Central memory CD4-positive, alpha-beta T cell (primary cell): ENCODE measurements around the gene CACNA2D1.

Experiments used
- DNase-seq: peaks from one replicate; pipeline ENCODE4 v3.0.0; 2022

CACNA2D1 gene

GRCh38 chr7:81937091-81937490 lies 506.5 kb downstream of the CACNA2D1 start:
- DNase-seq, result no peak

GRCh38 chr7:81934596-81935301 lies 508.8 kb downstream of the CACNA2D1 start:
- DNase-seq, result no peak

- DNase-seq, result no peak
Observed at GRCh38 chr7:81932936-81933335, 510.6 kb downstream of the CACNA2D1 start.

- DNase-seq, result no peak
Observed at GRCh38 chr7:81929386-81929785, 514.2 kb downstream of the CACNA2D1 start.

- no peak for DNase-seq
Observed at GRCh38 chr7:81926154-81926553, 517.4 kb downstream of the CACNA2D1 start.

- no peak for DNase-seq
Observed at GRCh38 chr7:81925530-81925929, 518.0 kb downstream of the CACNA2D1 start.

- DNase-seq, result no peak
Observed at GRCh38 chr7:81924494-81924893, 519.1 kb downstream of the CACNA2D1 start.

GRCh38 chr7:81919494-81919893 lies 524.1 kb downstream of the CACNA2D1 start:
- no peak for DNase-seq

- no peak for DNase-seq
Observed at GRCh38 chr7:81908220-81908619, 535.4 kb downstream of the CACNA2D1 start.

- no peak for DNase-seq
Observed at GRCh38 chr7:81903115-81903514, 540.5 kb downstream of the CACNA2D1 start.

- no peak for DNase-seq
Observed at GRCh38 chr7:81902536-81902935, 541.0 kb downstream of the CACNA2D1 start.
